Muscle of leg (tissue), 11 donors: ENCODE results near the gene ZNF844. TPM values are rescaled to one million over a fixed set of nuclear protein-coding genes. Genes with fewer than 3 reads are reported as not detected.
"Not testable (repeated sequence)": the region's sequence is repeated elsewhere in the genome, so short reads cannot be mapped to it uniquely, and the experiment has no call there.

Experiments used
- DNase-seq: peaks from one replicate; pipeline ENCODE4 v3.0.0; 2013
- H3K27ac ChIP-seq: one replicate; pipeline ENCODE4 v1.5.1; 2013; ENCODE audit warnings: mild to moderate bottlenecking, low read length, control low read depth
- H3K27me3 ChIP-seq: one replicate; pipeline ENCODE4 v1.6.1; 2013; ENCODE audit warnings: low read length; ENCODE audit not compliant: control insufficient read depth, insufficient read depth
- H3K36me3 ChIP-seq: one replicate; pipeline ENCODE4 v1.6.1; 2013; ENCODE audit warnings: low read length; ENCODE audit not compliant: control insufficient read depth, insufficient read depth
- H3K4me1 ChIP-seq: one replicate; pipeline ENCODE4 v1.6.1; 2013; ENCODE audit warnings: low read length; ENCODE audit not compliant: control insufficient read depth, insufficient read depth
- H3K4me3 ChIP-seq: one replicate; pipeline ENCODE4 v1.5.1; 2013; ENCODE audit warnings: low read length, control low read depth
- H3K9me3 ChIP-seq: replicated peaks from 2 replicates; pipeline ENCODE4 v1.6.1; 2013; ENCODE audit warnings: low read depth, low read length; ENCODE audit not compliant: control insufficient read depth
- WGBS: methylation state at CpG from one replicate; pipeline ENCODE4 v1.1.5; 2013; ENCODE audit warnings: missing lambda C conversion rate; ENCODE audit not compliant: insufficient coverage; 5-methylcytosine and 5-hydroxymethylcytosine counted together
- polyA plus RNA-seq, 8 donors: library from polyadenylated mRNA; unstranded; fragments of 120-200 nt; gene quantifications; one replicate each; pipeline versions ENCODE4 v1.2.1 to v1.2.3, GENCODE V29; 2013; ENCODE audit warnings: inconsistent platforms in 1 of 8, low replicate concordance in 1 of 8; ENCODE audit not compliant: insufficient read length in 8 of 8, insufficient read depth in 1 of 8
- total RNA-seq: library from RNA; stranded (reverse); fragments of 120-200 nt; gene quantifications from one replicate; pipeline ENCODE4 v1.2.4, GENCODE V29; 2013

The ZNF844 gene
- total and polyA plus RNA-seq, 9 donors = 5.5 to 12.9 (median 8.1) TPM

DNA sequence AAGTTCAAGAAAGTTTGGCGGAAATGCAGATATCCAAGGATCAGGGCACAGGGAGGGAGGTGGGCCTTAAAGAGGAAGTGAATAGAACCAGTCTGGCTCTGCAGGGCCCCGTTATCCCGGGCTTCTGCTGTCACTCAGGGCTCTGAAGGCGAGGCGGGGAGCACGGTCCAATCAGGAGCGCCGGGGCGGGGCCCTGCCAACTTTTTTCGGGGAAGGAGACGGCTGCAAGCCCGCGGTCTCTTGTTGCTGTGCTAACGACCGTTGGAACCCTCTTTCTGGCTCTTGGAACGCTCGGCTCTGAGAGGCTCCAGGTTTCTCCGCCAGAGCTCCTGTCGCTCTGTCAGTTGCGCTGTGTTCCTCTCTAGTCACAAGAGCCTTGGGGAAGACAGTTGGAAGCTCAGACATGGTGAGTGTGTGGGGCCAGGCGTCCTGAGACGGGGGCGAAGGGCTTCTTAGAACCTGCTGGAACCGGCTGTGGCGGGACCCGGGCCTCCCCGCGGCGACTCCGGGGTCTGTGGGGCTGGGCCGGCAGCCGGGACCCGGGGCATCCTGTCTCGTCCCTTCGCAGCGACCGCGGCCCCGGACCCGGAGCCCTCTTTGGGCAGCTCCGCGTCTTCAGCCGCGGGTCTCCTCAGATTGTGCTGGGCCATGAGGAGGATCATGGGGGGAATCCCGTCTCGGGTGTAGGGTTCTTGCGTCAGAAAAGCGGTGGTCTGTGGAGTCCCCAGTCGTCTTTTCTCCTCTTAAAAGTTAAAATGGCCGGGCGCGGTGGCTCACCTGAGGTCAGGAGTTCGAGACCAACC, 27.7 kb downstream of the ZNF844 start:
- Histone ChIP-seq H3K27ac (peak overlapping the region; percentile 95), H3K4me1 (peaks cover 7% of the 10 kb centered on the region)
- under 1% methylated on average over 49 of the region's 53 CpGs for WGBS

DNA sequence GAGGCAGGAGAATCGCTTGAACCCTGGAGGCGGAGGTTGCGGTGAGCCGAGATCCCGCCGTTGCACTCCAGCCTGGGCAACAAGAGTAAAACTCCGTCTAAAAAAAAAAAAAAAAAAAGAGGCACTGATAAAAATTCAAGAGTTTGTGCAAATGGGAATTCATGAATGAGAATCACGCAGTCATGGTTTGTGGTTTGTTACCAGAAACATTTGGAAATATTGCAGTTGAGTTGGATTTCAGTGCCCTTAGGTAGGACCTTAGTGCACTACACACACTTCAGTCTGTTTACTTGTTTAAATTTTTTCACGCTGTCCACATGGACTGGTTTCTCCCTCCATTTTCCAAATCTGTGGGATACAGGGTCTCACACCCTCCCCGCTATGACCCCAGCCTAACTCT, 28.4 kb downstream of the ZNF844 start:
- Histone ChIP-seq H3K4me1 (peaks cover 7% of the 10 kb centered on the region), H3K36me3 (peaks cover 3% of the 10 kb centered on the region), H3K27ac (peak overlapping the region; percentile 95), H3K4me3 (peak overlapping the region; percentile 63), H3K27me3 (no peaks in the 10 kb centered on the region), H3K9me3 (peaks cover under 1% of the 10 kb centered on the region)
- 50% methylated on average over 2 of the region's 10 CpGs for WGBS
- DNase-seq = peak; percentile 9

More for the DNA sequence above, 27.7 kb downstream of the ZNF844 start:
- DNase-seq = peak; percentile 97
- Histone ChIP-seq H3K36me3 (peaks cover 3% of the 10 kb centered on the region), H3K9me3 (no peaks in the 10 kb centered on the region), H3K4me3 (peak overlapping the region; percentile 63), H3K27me3 (no peaks in the 10 kb centered on the region)

DNA sequence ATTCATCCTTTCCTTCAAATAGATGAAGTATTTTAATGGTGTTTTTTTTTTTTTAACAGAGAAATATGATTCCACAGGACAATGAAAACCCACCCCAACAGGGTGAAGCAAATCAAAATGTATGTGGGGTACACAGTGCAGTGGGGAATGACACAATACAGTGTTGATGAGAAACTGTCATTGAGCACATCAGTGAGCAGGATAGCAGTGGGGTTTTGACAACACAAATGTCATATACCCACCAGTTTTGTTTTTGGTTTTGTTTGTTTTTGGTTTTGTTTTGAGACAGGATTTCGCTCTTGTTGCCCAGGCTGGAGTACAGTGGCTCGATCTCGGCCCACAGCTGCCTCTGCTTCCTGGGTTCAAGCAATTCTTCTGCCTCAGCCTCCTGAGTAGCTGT, 29.2 kb downstream of the ZNF844 start:
- Histone ChIP-seq H3K9me3 (peaks cover 4% of the 10 kb centered on the region), H3K36me3 (peaks cover 3% of the 10 kb centered on the region), H3K27me3 (no peaks in the 10 kb centered on the region), H3K4me3 (no peak overlapping the region), H3K4me1 (peaks cover 7% of the 10 kb centered on the region), H3K27ac (no peak overlapping the region)
- 100% methylated on average over 3 of the region's 3 CpGs for WGBS
- no peak for DNase-seq

DNA sequence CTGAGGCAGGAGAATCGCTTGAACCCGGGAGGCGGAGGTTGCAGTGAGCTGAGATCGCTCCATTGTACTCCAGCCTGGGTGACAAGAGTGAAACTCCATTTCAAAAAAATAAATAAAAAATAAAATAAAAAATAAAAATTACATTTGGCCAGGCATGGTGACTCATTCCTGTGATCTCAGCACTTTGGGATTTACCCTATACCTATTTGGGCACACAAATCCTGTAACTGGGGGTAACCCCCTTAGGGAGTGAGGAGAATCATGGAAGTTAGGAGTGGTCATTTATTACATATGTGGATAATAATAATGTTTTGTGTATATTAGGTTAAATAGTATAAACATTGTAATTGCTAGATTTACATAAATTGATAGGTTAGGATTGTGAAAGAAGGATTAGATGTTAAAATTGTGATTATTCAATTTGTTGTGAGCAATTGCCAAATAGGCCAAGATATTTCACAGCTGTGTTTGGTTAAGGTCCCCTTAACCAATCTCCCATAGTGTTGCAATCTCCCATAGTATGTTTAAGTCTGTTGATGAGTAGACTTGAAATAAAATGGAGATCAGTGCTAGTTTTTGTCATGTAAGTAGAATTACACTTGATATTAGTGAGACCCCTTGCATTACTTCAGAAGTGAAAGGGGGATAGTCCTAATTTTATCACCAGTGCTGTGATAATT, 30.7 kb downstream of the ZNF844 start:
- no peak overlapping the region for H3K27ac ChIP-seq
- H3K4me1 ChIP-seq = peaks cover 7% of the 10 kb centered on the region
- DNase-seq = no peak
- peaks cover 3% of the 10 kb centered on the region for H3K36me3 ChIP-seq
- no CpG with 5 or more reads among the region's 4 CpGs for WGBS
- no peak overlapping the region for H3K4me3 ChIP-seq
- H3K27me3 ChIP-seq = no peaks in the 10 kb centered on the region
- peaks cover 8% of the 10 kb centered on the region for H3K9me3 ChIP-seq

DNA sequence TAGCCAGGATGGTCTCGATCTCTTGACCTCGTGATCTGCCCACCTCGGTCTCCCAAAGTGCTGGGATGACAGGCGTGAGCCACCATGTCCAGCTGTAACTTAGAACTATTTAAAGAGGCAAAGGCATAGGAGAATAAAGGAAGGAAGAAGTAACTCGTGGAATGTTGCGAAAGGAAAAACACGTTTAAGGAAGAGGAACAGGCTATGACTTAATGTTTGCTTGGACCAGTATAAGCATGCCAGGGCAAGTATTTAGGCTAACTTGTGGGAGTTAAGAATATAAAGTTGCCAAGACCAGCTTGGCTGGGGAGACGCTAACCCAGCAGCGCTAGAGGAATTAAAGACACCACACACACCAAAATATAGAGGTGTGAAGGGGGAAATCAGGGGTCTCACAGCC, 33.5 kb downstream of the ZNF844 start:
- no peak overlapping the region for H3K27ac ChIP-seq
- H3K36me3 ChIP-seq = peaks cover 3% of the 10 kb centered on the region
- peaks cover 8% of the 10 kb centered on the region for H3K9me3 ChIP-seq
- no peaks in the 10 kb centered on the region for H3K27me3 ChIP-seq
- no peak overlapping the region for H3K4me3 ChIP-seq
- no peak for DNase-seq
- WGBS = 99% methylated on average over 7 of the region's 9 CpGs
- H3K4me1 ChIP-seq = no peaks in the 10 kb centered on the region

DNA sequence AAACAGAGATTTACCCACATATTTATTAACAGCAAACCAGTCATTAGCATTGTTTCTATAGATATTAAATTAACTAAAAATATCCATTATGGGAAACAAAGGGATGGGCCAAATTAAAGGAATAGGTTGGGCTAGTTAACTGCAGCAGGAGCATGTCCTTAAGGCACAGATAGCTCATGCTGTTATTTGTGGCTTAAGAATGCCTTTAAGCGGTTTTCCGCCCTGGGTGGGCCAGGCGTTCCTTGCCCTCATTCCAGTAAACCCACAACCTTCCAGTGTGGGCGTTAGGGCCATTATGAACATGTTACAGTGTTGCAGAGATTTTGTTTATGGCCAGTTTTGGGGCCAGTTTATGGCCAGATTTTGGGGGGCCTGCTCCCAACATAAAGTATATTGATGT, 39.4 kb downstream of the ZNF844 start:
- not testable (repeated sequence) for H3K9me3 ChIP-seq, H3K36me3 ChIP-seq, H3K4me1 ChIP-seq, DNase-seq, H3K4me3 ChIP-seq, H3K27ac ChIP-seq, H3K27me3 ChIP-seq
- WGBS = no CpG with 5 or more reads among the region's 4 CpGs

DNA sequence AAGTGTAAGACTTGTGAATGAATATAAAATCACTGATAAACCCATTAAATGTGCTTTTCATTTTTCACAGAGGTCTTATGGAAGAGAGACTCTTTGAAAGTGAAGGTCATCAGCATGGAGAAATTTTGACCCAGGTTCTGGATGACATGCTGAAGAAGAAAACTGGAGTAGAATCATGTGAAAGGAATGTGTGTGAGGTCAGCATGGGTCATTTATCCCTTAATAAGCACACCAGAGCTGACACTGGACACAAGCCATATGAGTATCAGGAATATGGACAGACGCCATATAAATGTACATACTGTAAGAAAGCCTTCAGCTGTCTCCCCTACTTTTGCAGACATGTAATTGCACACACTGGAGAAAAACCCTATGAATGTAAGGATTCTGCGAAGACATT, 46.6 kb downstream of the ZNF844 start:
- WGBS = no CpG with 5 or more reads among the region's 2 CpGs
- H3K4me3 ChIP-seq = no peak overlapping the region
- H3K27ac ChIP-seq = no peak overlapping the region
- no peaks in the 10 kb centered on the region for H3K4me1 ChIP-seq
- DNase-seq = peak; percentile 3
- peaks cover 34% of the 10 kb centered on the region for H3K36me3 ChIP-seq
- H3K27me3 ChIP-seq = no peaks in the 10 kb centered on the region
- H3K9me3 ChIP-seq = peaks cover 28% of the 10 kb centered on the region

DNA sequence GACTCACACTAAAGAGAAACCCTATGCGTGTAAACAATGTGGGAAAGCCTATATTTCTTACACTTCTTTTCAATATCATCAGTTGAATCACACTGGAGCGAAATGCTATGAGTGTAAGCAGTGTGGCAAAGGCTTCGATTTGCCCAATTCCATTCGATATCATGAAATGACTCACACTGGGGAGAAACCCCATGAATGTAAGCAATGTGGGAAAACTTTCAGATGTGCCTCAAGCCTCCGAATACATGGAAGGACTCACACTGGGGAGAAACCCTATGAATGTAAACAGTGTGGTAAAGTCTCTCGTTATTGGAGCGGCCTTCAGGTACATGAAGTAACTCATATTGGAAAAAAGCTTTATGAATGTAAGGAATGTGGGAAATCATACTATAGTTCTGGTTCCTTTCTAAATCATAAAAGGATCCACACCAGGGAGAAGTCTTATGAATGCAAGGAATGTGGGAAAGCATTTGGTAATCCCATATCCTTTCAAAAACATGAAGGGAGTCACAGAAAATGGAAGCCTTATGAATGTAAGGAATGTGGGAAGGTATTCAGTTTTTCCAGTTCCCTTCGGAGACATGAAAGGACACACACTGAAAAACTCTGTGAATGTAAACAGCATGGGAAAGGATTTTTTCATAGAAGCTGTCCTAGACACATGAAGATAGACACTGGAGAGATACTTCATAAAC, 47.6 kb downstream of the ZNF844 start:
- H3K4me1 ChIP-seq = no peaks in the 10 kb centered on the region
- H3K36me3 ChIP-seq = peaks cover 29% of the 10 kb centered on the region
- no peak overlapping the region for H3K4me3 ChIP-seq
- no peaks in the 10 kb centered on the region for H3K27me3 ChIP-seq
- 92% methylated on average over 3 of the region's 8 CpGs for WGBS
- H3K27ac ChIP-seq = no peak overlapping the region
- no peak for DNase-seq
- H3K9me3 ChIP-seq = peaks cover 22% of the 10 kb centered on the region

DNA sequence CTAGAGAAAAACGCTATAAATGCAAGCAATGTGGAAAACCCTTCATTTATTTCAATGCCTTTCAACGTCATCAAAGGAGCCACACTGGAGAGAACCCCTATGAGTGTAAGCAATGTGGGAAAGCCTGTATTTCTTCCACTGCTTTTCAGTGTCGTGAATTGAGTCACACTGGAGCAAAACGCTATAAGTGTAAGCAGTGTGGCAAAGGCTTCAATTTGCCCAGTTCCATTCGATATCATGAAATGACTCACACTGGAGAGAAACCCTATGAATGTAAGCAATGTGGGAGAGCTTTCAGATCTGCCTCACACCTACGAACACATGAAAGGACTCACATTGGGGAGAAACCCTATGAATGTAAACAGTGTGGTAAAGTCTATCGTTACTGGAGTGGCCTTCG, 48.2 kb downstream of the ZNF844 start:
- no peaks in the 10 kb centered on the region for H3K27me3 ChIP-seq
- H3K27ac ChIP-seq = no peak overlapping the region
- 97% methylated on average over 4 of the region's 8 CpGs for WGBS
- H3K9me3 ChIP-seq = peaks cover 22% of the 10 kb centered on the region
- no peak for DNase-seq
- no peak overlapping the region for H3K4me3 ChIP-seq
- no peaks in the 10 kb centered on the region for H3K4me1 ChIP-seq
- H3K36me3 ChIP-seq = peaks cover 29% of the 10 kb centered on the region

DNA sequence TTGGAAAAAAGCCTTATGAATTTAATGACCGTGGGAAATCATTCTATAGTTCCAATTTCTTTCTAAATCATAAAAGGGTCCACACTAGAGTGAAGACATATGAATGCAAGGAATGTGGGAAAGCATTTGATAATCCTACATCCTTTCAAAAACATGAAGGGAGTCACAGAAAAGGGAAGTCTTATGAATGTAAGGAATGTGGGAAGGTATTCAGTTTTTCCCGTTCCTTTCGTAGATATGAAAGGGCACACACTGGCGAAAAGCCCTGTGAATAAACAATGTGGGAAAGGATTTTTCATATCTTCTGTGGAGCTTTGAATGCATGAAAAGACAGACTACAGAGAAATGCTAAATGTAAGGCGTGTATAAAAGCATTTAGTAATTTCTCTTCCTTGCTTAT, 48.6 kb downstream of the ZNF844 start:
- Histone ChIP-seq H3K4me3 (no peak overlapping the region), H3K9me3 (peaks cover 22% of the 10 kb centered on the region), H3K27ac (no peak overlapping the region), H3K36me3 (peaks cover 29% of the 10 kb centered on the region), H3K4me1 (no peaks in the 10 kb centered on the region), H3K27me3 (no peaks in the 10 kb centered on the region)
- DNase-seq = no peak
- WGBS = 68% methylated on average over 3 of the region's 5 CpGs
